ENCODE measurements around the gene DPPA4.

GRCh38 chr3:109313061-109313460 is 24.3 kb downstream of the DPPA4 start:
- TF ChIP-seq CTCF (IDR thresholded peaks at IDR 0.05) (no peak), ZFX (IDR thresholded peaks at IDR 0.05; ENCODE audit: borderline replicate concordance) (no peak)

Measured in 22Rv1 (cell line).